Measurements from ENCODE around the gene DRGX. TPM values are rescaled to one million over a fixed set of nuclear protein-coding genes. Genes with fewer than 3 reads are reported as not detected.

DRGX gene
- total RNA-seq, 1 donor, result not detected

- Histone ChIP-seq H3K27me3 (ENCODE audit: insufficient read depth, low read length) (no peaks in the 10 kb centered on the region), H3K4me1 (ENCODE audit: insufficient read depth, low read length) (no peaks in the 10 kb centered on the region), H3K4me3 (ENCODE audit: low read length) (no peak overlapping the region), H3K9me3 (ENCODE audit: low read depth, low read length) (no peaks in the 10 kb centered on the region)
Observed at GRCh38 chr10:49415109-49415508, 19.2 kb upstream of the DRGX start.

- H3K4me1 ChIP-seq (ENCODE audit: insufficient read depth, low read length), result no peaks in the 10 kb centered on the region
- no peak overlapping the region for H3K4me3 ChIP-seq (ENCODE audit: low read length)
- no peaks in the 10 kb centered on the region for H3K9me3 ChIP-seq (ENCODE audit: low read depth, low read length)
- H3K27me3 ChIP-seq (ENCODE audit: insufficient read depth, low read length), result no peaks in the 10 kb centered on the region
Observed at GRCh38 chr10:49414496-49414895, 18.6 kb upstream of the DRGX start.

- Histone ChIP-seq H3K4me1 (ENCODE audit: insufficient read depth, low read length) (no peaks in the 10 kb centered on the region), H3K9me3 (ENCODE audit: low read depth, low read length) (no peaks in the 10 kb centered on the region), H3K27me3 (ENCODE audit: insufficient read depth, low read length) (no peaks in the 10 kb centered on the region), H3K4me3 (ENCODE audit: low read length) (no peak overlapping the region)
Observed at GRCh38 chr10:49412571-49412970, 16.7 kb upstream of the DRGX start.

GRCh38 chr10:49410365-49411074 lies 14.6 kb upstream of the DRGX start:
- Histone ChIP-seq H3K9me3 (ENCODE audit: low read depth, low read length) (no peaks in the 10 kb centered on the region), H3K4me1 (ENCODE audit: insufficient read depth, low read length) (no peaks in the 10 kb centered on the region), H3K4me3 (ENCODE audit: low read length) (no peak overlapping the region), H3K27me3 (ENCODE audit: insufficient read depth, low read length) (no peaks in the 10 kb centered on the region)

- H3K9me3 ChIP-seq (ENCODE audit: low read depth, low read length), result no peaks in the 10 kb centered on the region
- no peaks in the 10 kb centered on the region for H3K27me3 ChIP-seq (ENCODE audit: insufficient read depth, low read length)
- H3K4me1 ChIP-seq (ENCODE audit: insufficient read depth, low read length), result no peaks in the 10 kb centered on the region
- no peak overlapping the region for H3K4me3 ChIP-seq (ENCODE audit: low read length)
Observed at GRCh38 chr10:49409755-49410154, 13.9 kb upstream of the DRGX start.

GRCh38 chr10:49408519-49409306 lies 12.8 kb upstream of the DRGX start:
- H3K4me3 ChIP-seq (ENCODE audit: low read length), result no peak overlapping the region

GRCh38 chr10:49407552-49408137 lies 11.8 kb upstream of the DRGX start:
- Histone ChIP-seq H3K27me3 (ENCODE audit: insufficient read depth, low read length) (no peaks in the 10 kb centered on the region), H3K4me1 (ENCODE audit: insufficient read depth, low read length) (no peaks in the 10 kb centered on the region), H3K9me3 (ENCODE audit: low read depth, low read length) (no peaks in the 10 kb centered on the region), H3K4me3 (ENCODE audit: low read length) (no peak overlapping the region)

More at GRCh38 chr10:49408519-49409306, 12.8 kb upstream of the DRGX start:
- H3K27me3 ChIP-seq (ENCODE audit: insufficient read depth, low read length), result no peaks in the 10 kb centered on the region
- H3K9me3 ChIP-seq (ENCODE audit: low read depth, low read length), result no peaks in the 10 kb centered on the region
- H3K4me1 ChIP-seq (ENCODE audit: insufficient read depth, low read length), result no peaks in the 10 kb centered on the region

- Histone ChIP-seq H3K27me3 (ENCODE audit: insufficient read depth, low read length) (no peaks in the 10 kb centered on the region), H3K4me1 (ENCODE audit: insufficient read depth, low read length) (no peaks in the 10 kb centered on the region)
Observed at GRCh38 chr10:49407151-49407550, 11.3 kb upstream of the DRGX start.

GRCh38 chr10:49404321-49404878 lies 8.5 kb upstream of the DRGX start:
- Histone ChIP-seq H3K27me3 (ENCODE audit: insufficient read depth, low read length) (peaks cover 18% of the 10 kb centered on the region), H3K9me3 (ENCODE audit: low read depth, low read length) (no peaks in the 10 kb centered on the region), H3K4me3 (ENCODE audit: low read length) (no peak overlapping the region), H3K4me1 (ENCODE audit: insufficient read depth, low read length) (no peaks in the 10 kb centered on the region)

More at GRCh38 chr10:49407151-49407550, 11.3 kb upstream of the DRGX start:
- Histone ChIP-seq H3K9me3 (ENCODE audit: low read depth, low read length) (no peaks in the 10 kb centered on the region), H3K4me3 (ENCODE audit: low read length) (no peak overlapping the region)

GRCh38 chr10:49403363-49403762 lies 7.5 kb upstream of the DRGX start:
- H3K9me3 ChIP-seq (ENCODE audit: low read depth, low read length), result no peaks in the 10 kb centered on the region
- peaks cover 2% of the 10 kb centered on the region for H3K4me1 ChIP-seq (ENCODE audit: insufficient read depth, low read length)
- peaks cover 27% of the 10 kb centered on the region for H3K27me3 ChIP-seq (ENCODE audit: insufficient read depth, low read length)
- H3K4me3 ChIP-seq (ENCODE audit: low read length), result no peak overlapping the region

GRCh38 chr10:49400365-49400764 lies 4.5 kb upstream of the DRGX start:
- Histone ChIP-seq H3K27me3 (ENCODE audit: insufficient read depth, low read length) (peaks cover 57% of the 10 kb centered on the region), H3K4me3 (ENCODE audit: low read length) (no peak overlapping the region), H3K4me1 (ENCODE audit: insufficient read depth, low read length) (peaks cover 15% of the 10 kb centered on the region), H3K9me3 (ENCODE audit: low read depth, low read length) (no peaks in the 10 kb centered on the region)

GRCh38 chr10:49398986-49399385 lies 3.1 kb upstream of the DRGX start:
- Histone ChIP-seq H3K4me1 (ENCODE audit: insufficient read depth, low read length) (peaks cover 15% of the 10 kb centered on the region), H3K27me3 (ENCODE audit: insufficient read depth, low read length) (peaks cover 71% of the 10 kb centered on the region), H3K9me3 (ENCODE audit: low read depth, low read length) (no peaks in the 10 kb centered on the region), H3K4me3 (ENCODE audit: low read length) (no peak overlapping the region)

- Histone ChIP-seq H3K4me3 (ENCODE audit: low read length) (no peak overlapping the region), H3K4me1 (ENCODE audit: insufficient read depth, low read length) (peaks cover 15% of the 10 kb centered on the region), H3K9me3 (ENCODE audit: low read depth, low read length) (no peaks in the 10 kb centered on the region), H3K27me3 (ENCODE audit: insufficient read depth, low read length) (peaks cover 79% of the 10 kb centered on the region)
Observed at GRCh38 chr10:49398000-49398861, 2.3 kb upstream of the DRGX start.
